HTERT RPE-1 (cell line): ENCODE measurements around the gene CLSTN2.

Experiments used
- in situ Hi-C: fragments of 300-500 bp; cut with MboI; formaldehyde crosslinking; loops from 4 replicates; pipeline ENCODE4 v1.14.3; 2020; ENCODE audit warnings: low sequenced_read_pairs

CLSTN2 gene

GRCh38 chr3:140617135-140617534 is 682.1 kb downstream of the CLSTN2 start:
- in situ Hi-C loops, result no loop called here

- in situ Hi-C loops, result no loop called here
Observed at GRCh38 chr3:140626856-140627255, 691.9 kb downstream of the CLSTN2 start.
